Uterus (tissue), 2 donors: ENCODE measurements around the gene CEP63.

Source experiments
- CTCF ChIP-seq, 4 experiments: fragments of 200-600 bp in 2 of 4; fragments of 450-650 bp in 2 of 4; sonication (generic) in 2 of 4; IDR thresholded peaks; one replicate each; pipeline ENCODE4 v1.5.1; 2016 to 2019; ENCODE audit warnings: antibody characterized with exemption in 4 of 4, mild to moderate bottlenecking in 2 of 4, moderate library complexity in 1 of 4
- POLR2A ChIP-seq, 2 donors: fragments of 450-650 bp; IDR thresholded peaks; one replicate each; pipeline ENCODE4 v1.6.1; 2016; ENCODE audit warnings: antibody characterized with exemption in 2 of 2, mild to moderate bottlenecking in 1 of 2, moderate library complexity in 1 of 2

GRCh38 chr3:134496471-134497071, 10.7 kb downstream of the CEP63 start:
- no peak for TF ChIP-seq CTCF (IDR thresholded peaks at IDR 0.05)
- TF ChIP-seq POLR2A (IDR thresholded peaks at IDR 0.05), result no peak
